ENCODE measurements around the gene GBE1.

The GBE1 gene

GRCh38 chr3:81442758-81443456, 318.5 kb downstream of the GBE1 start:
- H3K27ac ChIP-seq = peak overlapping the region; percentile 59 to 70
- no peak overlapping the region for H3K4me3 ChIP-seq
- TF ChIP-seq, protein P1, sequence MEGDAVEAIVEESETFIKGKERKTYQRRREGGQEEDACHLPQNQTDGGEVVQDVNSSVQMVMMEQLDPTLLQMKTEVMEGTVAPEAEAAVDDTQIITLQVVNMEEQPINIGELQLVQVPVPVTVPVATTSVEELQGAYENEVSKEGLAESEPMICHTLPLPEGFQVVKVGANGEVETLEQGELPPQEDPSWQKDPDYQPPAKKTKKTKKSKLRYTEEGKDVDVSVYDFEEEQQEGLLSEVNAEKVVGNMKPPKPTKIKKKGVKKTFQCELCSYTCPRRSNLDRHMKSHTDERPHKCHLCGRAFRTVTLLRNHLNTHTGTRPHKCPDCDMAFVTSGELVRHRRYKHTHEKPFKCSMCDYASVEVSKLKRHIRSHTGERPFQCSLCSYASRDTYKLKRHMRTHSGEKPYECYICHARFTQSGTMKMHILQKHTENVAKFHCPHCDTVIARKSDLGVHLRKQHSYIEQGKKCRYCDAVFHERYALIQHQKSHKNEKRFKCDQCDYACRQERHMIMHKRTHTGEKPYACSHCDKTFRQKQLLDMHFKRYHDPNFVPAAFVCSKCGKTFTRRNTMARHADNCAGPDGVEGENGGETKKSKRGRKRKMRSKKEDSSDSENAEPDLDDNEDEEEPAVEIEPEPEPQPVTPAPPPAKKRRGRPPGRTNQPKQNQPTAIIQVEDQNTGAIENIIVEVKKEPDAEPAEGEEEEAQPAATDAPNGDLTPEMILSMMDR (IDR thresholded peaks at IDR 0.05) = no peak
- no peak for DNase-seq (ENCODE audit: low spot score)

DNA sequence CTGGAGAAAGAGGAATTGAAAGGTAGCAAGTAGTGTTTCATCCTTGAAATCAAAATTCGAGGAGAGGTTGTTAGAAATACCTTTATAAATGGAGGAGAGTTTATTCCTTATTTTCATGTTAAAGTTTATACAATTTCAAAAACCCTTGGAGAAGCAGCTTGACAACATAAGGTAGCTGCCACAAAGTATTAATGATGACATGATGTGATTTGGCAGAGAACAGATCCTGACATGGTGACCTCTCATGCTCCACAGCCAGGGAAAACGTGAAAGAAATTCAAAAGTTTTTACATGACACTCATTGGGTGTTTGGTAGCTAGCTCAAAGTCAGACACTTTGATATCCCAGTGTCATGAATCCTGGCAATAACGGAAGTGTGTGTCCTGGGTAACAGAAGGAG, 320.8 kb downstream of the GBE1 start:
- DNase-seq (ENCODE audit: low spot score) = no peak
- TF ChIP-seq, protein P1 (IDR thresholded peaks at IDR 0.05) = no peak
- Histone ChIP-seq H3K4me3 (no peak overlapping the region), H3K27ac (no peak overlapping the region)
